A549 (cell line): ENCODE measurements around the gene NEK9.

Source experiments
- CTCF ChIP-seq: fragments of >200 bp; sonication (Bioruptor Twin); formaldehyde crosslinking; IDR thresholded peaks from 3 replicates; pipeline ENCODE4 v1.5.1; 2016
- REST ChIP-seq: fragments of 200-600 bp; sonication (generic); IDR thresholded peaks from 2 replicates; pipeline ENCODE4 v1.6.1; 2016; ENCODE audit warnings: antibody characterized with exemption, mild to moderate bottlenecking, moderate library complexity

- no peak for TF ChIP-seq REST
- TF ChIP-seq CTCF = no peak
Observed at GRCh38 chr14:75176142-75176820, 49.4 kb upstream of the NEK9 start, which contains the start of gene TMED10.
